ENCODE data around the gene RSRC1.
"Not testable (repeated sequence)": the region's sequence is repeated elsewhere in the genome, so short reads cannot be mapped to it uniquely, and the experiment has no call there.

Gene RSRC1

GRCh38 chr3:158333736-158334135 is 223.8 kb downstream of the RSRC1 start:
- no peak for DNase-seq

GRCh38 chr3:158337110-158337509 is 227.2 kb downstream of the RSRC1 start:
- DNase-seq, result no peak

GRCh38 chr3:158339638-158340037 is 229.7 kb downstream of the RSRC1 start:
- DNase-seq, result no peak

GRCh38 chr3:158340951-158341350 is 231.1 kb downstream of the RSRC1 start:
- not testable (repeated sequence) for DNase-seq

GRCh38 chr3:158347966-158348365 is 238.1 kb downstream of the RSRC1 start:
- no peak for DNase-seq

GRCh38 chr3:158350971-158351370 is 241.1 kb downstream of the RSRC1 start:
- DNase-seq, result no peak

GRCh38 chr3:158352551-158352950 is 242.7 kb downstream of the RSRC1 start:
- no peak for DNase-seq

DNA sequence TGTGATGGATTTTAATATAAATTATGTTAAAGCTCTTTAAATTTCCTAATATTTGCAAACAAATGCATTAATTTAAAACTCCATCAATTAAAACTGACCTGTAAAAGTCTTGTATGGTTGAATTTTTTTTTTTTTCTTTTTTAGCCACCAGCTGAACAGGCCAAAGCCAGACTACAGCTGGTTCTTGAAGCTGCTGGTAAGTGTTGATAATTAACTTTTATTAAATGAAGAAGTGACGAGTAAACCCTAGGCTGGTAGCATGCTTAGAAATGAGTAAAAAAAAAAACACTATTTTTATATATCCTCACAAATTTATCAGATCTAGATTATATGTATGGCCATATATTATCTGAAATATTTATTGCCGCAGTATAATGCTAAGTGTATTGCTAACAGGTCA is 244.8 kb downstream of the RSRC1 start:
- DNase-seq, result no peak

- no peak for DNase-seq
Measured at GRCh38 chr3:158355623-158356588, 246.0 kb downstream of the RSRC1 start.

- no peak for DNase-seq
Measured at GRCh38 chr3:158359339-158359738, 249.4 kb downstream of the RSRC1 start.

- DNase-seq, result no peak
Measured at GRCh38 chr3:158360756-158361448, 251.0 kb downstream of the RSRC1 start.

- no peak for DNase-seq
Measured at GRCh38 chr3:158368271-158368670, 258.4 kb downstream of the RSRC1 start.

- DNase-seq, result no peak
Measured at GRCh38 chr3:158369279-158369678, 259.4 kb downstream of the RSRC1 start.

DNA sequence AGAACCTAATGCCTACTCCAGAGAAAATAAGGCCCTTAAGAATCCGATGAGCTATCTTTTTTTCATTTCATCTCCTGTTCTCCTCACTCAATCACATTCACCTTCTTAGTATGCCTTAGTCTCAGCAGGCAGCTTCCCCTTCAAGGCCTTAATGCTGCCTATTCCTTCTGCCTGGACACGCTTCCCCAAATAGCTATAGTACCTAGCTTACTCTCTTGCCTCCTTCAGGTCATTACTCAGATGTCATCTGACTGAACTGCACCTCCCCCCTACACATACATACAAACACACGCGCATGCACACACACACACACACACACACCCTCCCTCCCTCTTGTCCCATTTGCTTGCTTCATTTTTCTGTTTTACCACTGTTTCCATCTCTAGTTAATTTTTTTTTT is 269.6 kb downstream of the RSRC1 start:
- DNase-seq, result no peak

- no peak for DNase-seq
Measured at GRCh38 chr3:158381262-158381868, 271.5 kb downstream of the RSRC1 start.

- no peak for DNase-seq
Measured at GRCh38 chr3:158382479-158382878, 272.6 kb downstream of the RSRC1 start.

GRCh38 chr3:158384019-158384418 is 274.1 kb downstream of the RSRC1 start:
- no peak for DNase-seq

- DNase-seq, result no peak
Measured at GRCh38 chr3:158395421-158395820, 285.5 kb downstream of the RSRC1 start.

DNA sequence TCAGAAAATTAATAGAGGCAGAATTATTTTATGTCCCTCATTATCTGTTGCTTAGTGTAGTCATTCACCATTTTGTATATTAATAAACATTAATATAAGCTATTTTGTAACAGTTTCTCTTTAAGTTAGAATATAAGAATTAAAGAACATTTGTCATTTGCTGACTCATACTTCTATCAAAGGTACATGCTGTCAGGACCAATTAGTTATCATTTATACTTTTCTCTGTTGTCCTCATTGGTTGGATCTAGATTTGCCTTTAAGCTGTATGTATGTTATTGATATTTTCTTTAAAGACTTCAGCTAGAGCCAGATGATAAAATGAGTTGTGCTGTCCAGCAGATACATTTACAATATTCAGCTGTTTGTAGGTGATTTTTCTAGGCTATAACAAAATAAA is 292.7 kb downstream of the RSRC1 start:
- DNase-seq, result no peak

DNA sequence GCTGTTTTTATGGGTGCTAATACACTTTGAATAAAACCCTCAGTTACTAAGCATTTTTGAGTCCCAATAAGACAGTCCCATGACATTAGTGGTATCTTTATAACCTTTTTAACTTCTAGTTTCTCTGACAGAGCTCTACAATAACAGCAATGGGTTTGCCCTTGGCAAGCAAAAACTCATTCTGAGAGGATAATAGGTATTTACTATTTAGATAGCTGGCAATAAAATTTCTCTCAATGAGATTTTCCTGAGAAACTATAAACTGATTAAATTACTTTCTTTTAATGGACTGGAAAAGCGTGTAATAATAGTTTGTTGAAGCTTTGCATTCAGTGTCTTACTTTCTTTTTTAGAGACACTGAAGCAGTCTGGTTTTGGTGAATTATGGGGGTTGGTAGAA is 293.1 kb downstream of the RSRC1 start:
- no peak for DNase-seq

GRCh38 chr3:158404131-158404718 is 294.3 kb downstream of the RSRC1 start:
- no peak for DNase-seq

DNA sequence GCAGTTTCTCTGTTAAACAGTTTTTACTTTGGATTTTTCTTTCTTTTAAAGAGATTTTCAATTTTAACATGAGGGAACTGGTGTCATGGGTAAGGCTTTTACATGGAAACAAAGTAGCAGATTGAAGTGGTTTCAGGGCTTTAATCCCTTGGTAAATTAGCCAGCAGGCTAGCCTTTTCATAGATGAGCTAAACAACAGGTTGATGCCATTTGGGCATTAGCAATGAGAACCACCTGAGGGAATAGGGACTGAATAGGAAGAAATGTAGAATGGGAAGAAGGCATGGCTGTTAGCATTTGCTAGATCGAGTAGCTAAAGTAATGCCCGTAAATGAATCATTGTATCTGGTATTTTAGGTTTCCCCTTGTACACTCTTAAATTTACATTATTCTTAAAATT is 295.6 kb downstream of the RSRC1 start:
- DNase-seq, result no peak

DNA sequence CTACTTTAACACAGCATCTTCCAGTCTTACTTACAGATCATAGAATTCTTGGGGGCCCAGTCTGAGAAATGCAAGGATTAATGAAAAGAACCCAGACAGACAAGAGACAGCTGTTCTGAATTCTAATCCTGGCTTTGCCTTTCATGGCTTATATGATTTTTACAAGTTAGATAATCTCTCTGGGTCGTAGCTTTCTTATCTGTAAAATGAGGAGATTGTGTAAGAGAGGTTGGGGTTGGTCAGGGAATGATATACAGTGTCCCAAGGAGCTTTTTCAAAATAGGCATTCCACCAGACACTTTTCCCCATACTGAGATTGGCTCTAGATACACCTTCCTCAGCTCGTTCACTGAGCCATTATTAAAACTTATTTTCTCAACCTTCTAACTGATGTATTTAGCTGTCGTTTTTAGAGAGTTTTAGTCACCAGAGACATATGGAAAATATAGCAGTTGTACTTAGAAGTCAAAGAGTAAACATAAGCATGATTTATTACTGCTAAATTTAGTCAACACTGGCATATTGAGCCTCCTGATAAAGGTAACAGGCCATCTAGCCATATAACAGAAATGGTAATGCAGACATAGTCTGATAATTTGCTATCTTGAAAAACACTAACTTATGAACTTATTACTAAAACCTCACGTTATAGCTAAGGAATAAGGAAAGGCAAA is 298.1 kb downstream of the RSRC1 start:
- no peak for DNase-seq
